HL-60 (cell line): ENCODE results near the gene SCYL2.
A peak's percentile ranks its signal among the peaks of the same experiment; 100 is the strongest.
"Not testable (repeated sequence)": the region's sequence is repeated elsewhere in the genome, so short reads cannot be mapped to it uniquely, and the experiment has no call there.

Experiments
- DNase-seq, 2 experiments: peaks; one replicate each; pipeline ENCODE4 v3.0.0-alpha.2; 2010 to 2020; ENCODE audit warnings: low read depth in 1 of 2, low spot score in 1 of 2
- H3K27ac ChIP-seq: fragments of 250-450 bp; sonication (Bioruptor Pico); replicated peaks from 2 replicates; pipeline ENCODE4 v1.5.1; 2020; ENCODE audit warnings: mild to moderate bottlenecking, moderate library complexity
- H3K27me3 ChIP-seq: fragments of 250-450 bp; sonication (Bioruptor Pico); 2 replicates; pipeline ENCODE4 v1.5.1; 2021; ENCODE audit warnings: mild to moderate bottlenecking, moderate library complexity; ENCODE audit not compliant: insufficient read depth, poor library complexity, severe bottlenecking
- H3K4me3 ChIP-seq: replicated peaks from 2 replicates; pipeline ENCODE4 v1.5.1; 2011; ENCODE audit warnings: mild to moderate bottlenecking, control low read depth, low read length; ENCODE audit not compliant: insufficient read depth
- CTCF ChIP-seq: IDR thresholded peaks from one replicate; pipeline ENCODE4 v1.5.1; 2011; ENCODE audit warnings: low read length, control low read depth, inconsistent platforms; ENCODE audit not compliant: insufficient read depth
- GABPA ChIP-seq: IDR thresholded peaks from 2 replicates; pipeline ENCODE4 v1.6.1; 2012; ENCODE audit warnings: low read depth
- POLR2AphosphoS5 ChIP-seq: IDR thresholded peaks from 2 replicates; pipeline ENCODE4 v1.6.1; 2012; ENCODE audit warnings: low read depth
- REST ChIP-seq: IDR thresholded peaks from 2 replicates; pipeline ENCODE4 v1.6.1; 2012; ENCODE audit warnings: low read depth; ENCODE audit not compliant: insufficient replicate concordance
- SPI1 ChIP-seq: IDR thresholded peaks from 2 replicates; pipeline ENCODE4 v1.6.1; 2012; ENCODE audit warnings: low read depth, mild to moderate bottlenecking, borderline replicate concordance

SCYL2 gene

GRCh38 chr12:100221523-100221922 is 45.5 kb upstream of the SCYL2 start:
- DNase-seq = no peak
- Histone ChIP-seq H3K27me3 (no peaks in the 10 kb centered on the region), H3K27ac (no peak overlapping the region; the same call in 1 of the 2 replicates), H3K4me3 (no peak overlapping the region)
- no peak for TF ChIP-seq REST
- TF ChIP-seq POLR2AphosphoS5 = no peak
- no peak for TF ChIP-seq SPI1
- no peak for TF ChIP-seq CTCF
- no peak for TF ChIP-seq GABPA

GRCh38 chr12:100222173-100222572 is 44.8 kb upstream of the SCYL2 start:
- not testable (repeated sequence) for DNase-seq, H3K4me3 ChIP-seq, H3K27ac ChIP-seq, H3K27me3 ChIP-seq

GRCh38 chr12:100225491-100225890 is 41.5 kb upstream of the SCYL2 start:
- Histone ChIP-seq H3K4me3 (no peak overlapping the region), H3K27ac (no peak overlapping the region), H3K27me3 (no peaks in the 10 kb centered on the region)
- no peak for TF ChIP-seq REST
- no peak for TF ChIP-seq SPI1
- TF ChIP-seq POLR2AphosphoS5 = no peak
- no peak for TF ChIP-seq GABPA
- no peak for TF ChIP-seq CTCF
- DNase-seq = no peak

GRCh38 chr12:100229036-100229635 is 37.8 kb upstream of the SCYL2 start:
- TF ChIP-seq REST = no peak
- no peak for TF ChIP-seq POLR2AphosphoS5
- no peak for TF ChIP-seq CTCF
- no peak for TF ChIP-seq GABPA
- no peak overlapping the region for H3K4me3 ChIP-seq

More at GRCh38 chr12:100229036-100229635, 37.8 kb upstream of the SCYL2 start:
- peak in 1 of 2 experiments; percentile 46 for DNase-seq
- Histone ChIP-seq H3K27me3 (no peaks in the 10 kb centered on the region), H3K27ac (peak overlapping the region; percentile 49)
